Upper lobe of left lung (tissue), 6 donors: Measurements from ENCODE around the gene ELK4. TPM values are rescaled to one million over a fixed set of nuclear protein-coding genes. Genes with fewer than 3 reads are reported as not detected.
A peak's percentile ranks its signal among the peaks of the same experiment; 100 is the strongest.

Source experiments
- ATAC-seq, 2 donors: fragments of 200-7000 bp; cut with Tn5 transposase; one replicate each; pipeline ENCODE4 v1.9.1; 2022; ENCODE audit warnings: mild to moderate bottlenecking in 2 of 2, moderate library complexity in 2 of 2; ENCODE audit not compliant: low FRiP score in 2 of 2
- DNase-seq, 2 donors: peaks; one replicate each; pipeline ENCODE4 v3.0.0-alpha.2; 2019 to 2020
- H3K27ac ChIP-seq, 4 donors: fragments of 200-600 bp; sonication (generic); one replicate each; pipeline ENCODE4 v1.5.1; 2016 to 2019
- H3K27me3 ChIP-seq, 4 donors: fragments of 200-600 bp; sonication (generic); one replicate each; pipeline ENCODE4 v1.5.1; 2017 to 2019
- H3K36me3 ChIP-seq, 4 donors: fragments of 200-600 bp; sonication (generic); one replicate each; pipeline ENCODE4 v1.5.1; 2016 to 2019
- H3K4me1 ChIP-seq, 4 donors: fragments of 200-600 bp; sonication (generic); one replicate each; pipeline ENCODE4 v1.5.1; 2018 to 2019
- H3K4me3 ChIP-seq, 4 donors: fragments of 200-600 bp; sonication (generic); one replicate each; pipeline ENCODE4 v1.5.1; 2017 to 2019; ENCODE audit warnings: mild to moderate bottlenecking in 2 of 4, moderate library complexity in 1 of 4
- H3K9me3 ChIP-seq, 4 donors: fragments of 200-600 bp; sonication (generic); one replicate each; pipeline ENCODE4 v1.5.1; 2018 to 2019
- CTCF ChIP-seq, 6 experiments: fragments of 450-650 bp in 4 of 6; fragments of 200-600 bp in 2 of 6; sonication (generic) in 2 of 6; IDR thresholded peaks; one replicate each; pipeline ENCODE4 v1.5.1; 2016 to 2019; ENCODE audit warnings: antibody characterized with exemption in 6 of 6
- EP300 ChIP-seq, 4 donors: sonication (generic); formaldehyde crosslinking; IDR thresholded peaks; one replicate each; pipeline ENCODE4 v1.5.1; 2017; ENCODE audit warnings: antibody characterized with exemption in 4 of 4, control low read depth in 2 of 4
- POLR2A ChIP-seq, 4 donors: fragments of 450-650 bp; IDR thresholded peaks; one replicate each; pipeline ENCODE4 v1.5.1; 2016 to 2017; ENCODE audit warnings: antibody characterized with exemption in 4 of 4, mild to moderate bottlenecking in 2 of 4
- POLR2AphosphoS5 ChIP-seq, 2 donors: sonication (generic); formaldehyde crosslinking; IDR thresholded peaks; one replicate each; pipeline ENCODE4 v1.5.1; 2017; ENCODE audit warnings: antibody characterized with exemption in 2 of 2
- WGBS, 2 donors: methylation state at CpG; one replicate each; pipeline ENCODE4 v1.1.5; 2017 to 2018; 5-methylcytosine and 5-hydroxymethylcytosine counted together
- total RNA-seq, 6 donors: library from RNA; depleted of rRNA in 4 of 6; stranded (reverse); fragments of >200 nt in 4 of 6; gene quantifications; one replicate each; pipeline versions ENCODE4 v1.1.0 to v1.2.1, GENCODE V29; 2016 to 2021
- donor health status: DM: no; HTN: no; CAD: no; lungs with moderate emphysema.
- donor health status: DM: no; HTN: yes; CAD: no; lungs with severe emphysema.

The ELK4 gene
- total RNA-seq, 6 donors from 2014 or later: 15.7 to 65.4 (median 30.2) TPM

- peaks cover 0 to 18% (median 7%) of the 10 kb centered on the region in 4 donors for H3K27me3 ChIP-seq
- peak overlapping the region; percentile 17 to 56 (median 49) for H3K4me3 ChIP-seq
- H3K4me1 ChIP-seq: peaks cover 4 to 15% (median 8%) of the 10 kb centered on the region in 4 donors
- DNase-seq: peak in 1 of 2 donors; percentile 58
- no peaks in the 10 kb centered on the region for H3K36me3 ChIP-seq
- no peak for TF ChIP-seq POLR2A (IDR thresholded peaks at IDR 0.05)
- TF ChIP-seq EP300 (IDR thresholded peaks at IDR 0.05): no peak
- TF ChIP-seq CTCF (IDR thresholded peaks at IDR 0.05): no peak
- no peak for TF ChIP-seq POLR2AphosphoS5 (IDR thresholded peaks at IDR 0.05)
- ATAC-seq: no peak
- 28 to 58% methylated on average over 2 to 12 of the region's 22 CpGs for WGBS, 2 donors
- no peaks in the 10 kb centered on the region for H3K9me3 ChIP-seq
- H3K27ac ChIP-seq: peak overlapping the region in 3 of 4 donors; percentile 57 to 75 (median 58)
These were observed 62.2 kb downstream of the ELK4 start for GRCh38 chr1:205569411-205570172.

- peak overlapping the region in 3 of 4 donors; percentile 58 to 75 (median 59) for H3K27ac ChIP-seq
- H3K27me3 ChIP-seq: peaks cover 0 to 18% (median 7%) of the 10 kb centered on the region in 4 donors
- TF ChIP-seq POLR2AphosphoS5 (IDR thresholded peaks at IDR 0.05) (no peak), POLR2A (IDR thresholded peaks at IDR 0.05) (no peak), EP300 (IDR thresholded peaks at IDR 0.05) (no peak), CTCF (IDR thresholded peaks at IDR 0.05) (peak in 4 of 6 experiments; percentile 15 to 32 (median 25))
- WGBS, 2 donors: 10 to 11% methylated on average over 8 to 22 of the region's 90 CpGs
- H3K4me3 ChIP-seq: peak overlapping the region; percentile 10 to 56 (median 49)
- no peaks in the 10 kb centered on the region for H3K36me3 ChIP-seq
- peak in 1 of 2 donors; percentile 39 for ATAC-seq
- H3K9me3 ChIP-seq: no peaks in the 10 kb centered on the region
- peaks cover 8 to 15% (median 11%) of the 10 kb centered on the region in 4 donors for H3K4me1 ChIP-seq
- peak in 1 of 2 donors; percentile 81 for DNase-seq
These were observed 63.1 kb downstream of the ELK4 start for GRCh38 chr1:205568469-205569361.

GRCh38 chr1:205568135-205568468 lies 63.7 kb downstream of the ELK4 start:
- Histone ChIP-seq H3K4me1 (peaks cover 8 to 15% (median 11%) of the 10 kb centered on the region in 4 donors), H3K36me3 (no peaks in the 10 kb centered on the region), H3K9me3 (no peaks in the 10 kb centered on the region), H3K27ac (peak overlapping the region in 2 of 4 donors; percentile 58 to 59), H3K4me3 (peak overlapping the region in 2 of 4 donors; percentile 54 to 56), H3K27me3 (peaks cover 0 to 18% (median 7%) of the 10 kb centered on the region in 4 donors)
- no peak for ATAC-seq
- 57 to 67% methylated on average over 5 of the region's 5 CpGs for WGBS, 2 donors
- TF ChIP-seq POLR2A (IDR thresholded peaks at IDR 0.05): no peak
- TF ChIP-seq POLR2AphosphoS5 (IDR thresholded peaks at IDR 0.05): no peak
- no peak for TF ChIP-seq CTCF (IDR thresholded peaks at IDR 0.05)
- no peak for TF ChIP-seq EP300 (IDR thresholded peaks at IDR 0.05)
- no peak for DNase-seq

GRCh38 chr1:205567716-205568115 lies 64.1 kb downstream of the ELK4 start:
- Histone ChIP-seq H3K9me3 (no peaks in the 10 kb centered on the region), H3K27ac (no peak overlapping the region), H3K36me3 (no peaks in the 10 kb centered on the region), H3K27me3 (peaks cover 0 to 18% (median 7%) of the 10 kb centered on the region in 4 donors), H3K4me3 (no peak overlapping the region), H3K4me1 (peaks cover 8 to 15% (median 11%) of the 10 kb centered on the region in 4 donors)
- no peak for TF ChIP-seq EP300 (IDR thresholded peaks at IDR 0.05)
- no peak for TF ChIP-seq POLR2AphosphoS5 (IDR thresholded peaks at IDR 0.05)
- TF ChIP-seq POLR2A (IDR thresholded peaks at IDR 0.05): no peak
- no peak for TF ChIP-seq CTCF (IDR thresholded peaks at IDR 0.05)
- 86 to 87% methylated on average over 5 to 6 of the region's 6 CpGs for WGBS, 2 donors
- DNase-seq (no peak), ATAC-seq (no peak)
